ENCODE results near the gene TNFRSF12A. TPM values are rescaled to one million over a fixed set of nuclear protein-coding genes. Genes with fewer than 3 reads are reported as not detected.

TNFRSF12A gene
- total and polyA plus RNA-seq, 2 of the 13 experiments (the other 11 are each of a cell fraction or from before 2014, with no cell fraction given), result 61.9 to 66.0 TPM

GRCh38 chr16:3020247-3020603 is at the start of gene TNFRSF12A (continued):
- TF ChIP-seq ZFP62 (CRISPR knock-in tag; IDR thresholded peaks at IDR 0.05) (no peak), ZNF589 (CRISPR knock-in tag; conservative IDR thresholded peaks at IDR 0.05) (no peak), MTA1 (CRISPR knock-in tag; IDR thresholded peaks at IDR 0.05; ENCODE audit: borderline replicate concordance) (no peak), ZFP37 (CRISPR knock-in tag; IDR thresholded peaks at IDR 0.05; ENCODE audit: borderline replicate concordance) (no peak), ZBTB1 (CRISPR knock-in tag; IDR thresholded peaks at IDR 0.05; ENCODE audit: borderline replicate concordance) (no peak), PLSCR1 (CRISPR knock-in tag; IDR thresholded peaks at IDR 0.05; ENCODE audit: borderline replicate concordance) (no peak), ZNF251 (CRISPR knock-in tag; IDR thresholded peaks at IDR 0.05) (no peak), NFE2L1 (CRISPR knock-in tag; IDR thresholded peaks at IDR 0.05; ENCODE audit: borderline replicate concordance) (no peak), ZNF839 (CRISPR knock-in tag; IDR thresholded peaks at IDR 0.05; ENCODE audit: borderline replicate concordance) (no peak), GABPB1 (CRISPR knock-in tag; IDR thresholded peaks at IDR 0.05) (no peak; the same call in 1 of the 2 replicates), ZNF326 (CRISPR knock-in tag; IDR thresholded peaks at IDR 0.05; ENCODE audit: borderline replicate concordance) (no peak), TCF7L2 (IDR thresholded peaks at IDR 0.05; ENCODE audit: low read depth, low read length) (no peak), ZSCAN5A (CRISPR knock-in tag; IDR thresholded peaks at IDR 0.05; ENCODE audit: borderline replicate concordance) (no peak), ZKSCAN8 (CRISPR knock-in tag; IDR thresholded peaks at IDR 0.05; ENCODE audit: borderline replicate concordance) (no peak), ZNF446 (CRISPR knock-in tag; IDR thresholded peaks at IDR 0.05) (no peak), FOXP1 (IDR thresholded peaks at IDR 0.05) (no peak), FOXP1 (CRISPR knock-in tag; IDR thresholded peaks at IDR 0.05) (no peak), ZNF30 (CRISPR knock-in tag; IDR thresholded peaks at IDR 0.05) (peak; percentile 41; the same call in 1 of the 2 replicates), TAF1 (CRISPR knock-in tag; IDR thresholded peaks at IDR 0.05) (peak; percentile 89), NCOA2 (CRISPR knock-in tag; IDR thresholded peaks at IDR 0.05) (no peak), ZFP41 (CRISPR knock-in tag; IDR thresholded peaks at IDR 0.05; ENCODE audit: borderline replicate concordance) (no peak), HDAC6 (IDR thresholded peaks at IDR 0.05; ENCODE audit: low read depth, low read length) (no peak), ARID2 (CRISPR knock-in tag; IDR thresholded peaks at IDR 0.05; ENCODE audit: borderline replicate concordance) (no peak), NCOA1 (CRISPR knock-in tag; IDR thresholded peaks at IDR 0.05) (no peak), RELA (CRISPR knock-in tag; IDR thresholded peaks at IDR 0.05) (no peak), NFATC3 (CRISPR knock-in tag; IDR thresholded peaks at IDR 0.05) (no peak)
- TF ChIP-seq, protein P1, sequence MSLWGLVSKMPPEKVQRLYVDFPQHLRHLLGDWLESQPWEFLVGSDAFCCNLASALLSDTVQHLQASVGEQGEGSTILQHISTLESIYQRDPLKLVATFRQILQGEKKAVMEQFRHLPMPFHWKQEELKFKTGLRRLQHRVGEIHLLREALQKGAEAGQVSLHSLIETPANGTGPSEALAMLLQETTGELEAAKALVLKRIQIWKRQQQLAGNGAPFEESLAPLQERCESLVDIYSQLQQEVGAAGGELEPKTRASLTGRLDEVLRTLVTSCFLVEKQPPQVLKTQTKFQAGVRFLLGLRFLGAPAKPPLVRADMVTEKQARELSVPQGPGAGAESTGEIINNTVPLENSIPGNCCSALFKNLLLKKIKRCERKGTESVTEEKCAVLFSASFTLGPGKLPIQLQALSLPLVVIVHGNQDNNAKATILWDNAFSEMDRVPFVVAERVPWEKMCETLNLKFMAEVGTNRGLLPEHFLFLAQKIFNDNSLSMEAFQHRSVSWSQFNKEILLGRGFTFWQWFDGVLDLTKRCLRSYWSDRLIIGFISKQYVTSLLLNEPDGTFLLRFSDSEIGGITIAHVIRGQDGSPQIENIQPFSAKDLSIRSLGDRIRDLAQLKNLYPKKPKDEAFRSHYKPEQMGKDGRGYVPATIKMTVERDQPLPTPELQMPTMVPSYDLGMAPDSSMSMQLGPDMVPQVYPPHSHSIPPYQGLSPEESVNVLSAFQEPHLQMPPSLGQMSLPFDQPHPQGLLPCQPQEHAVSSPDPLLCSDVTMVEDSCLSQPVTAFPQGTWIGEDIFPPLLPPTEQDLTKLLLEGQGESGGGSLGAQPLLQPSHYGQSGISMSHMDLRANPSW (CRISPR knock-in tag; IDR thresholded peaks at IDR 0.05; ENCODE audit: borderline replicate concordance), result no peak

Measured in HepG2 (cell line).